Chondrocyte (in vitro differentiated cells): ENCODE data around the gene CEP83. TPM values are rescaled to one million over a fixed set of nuclear protein-coding genes. Genes with fewer than 3 reads are reported as not detected.
A peak's percentile ranks its signal among the peaks of the same experiment; 100 is the strongest.

Experiments used
- DNase-seq: peaks from one replicate; pipeline ENCODE4 v3.0.0; 2021; ENCODE audit warnings: mixed read lengths, low spot score
- H3K27ac Mint-ChIP-seq: one replicate; pipeline ENCODE4 v1.8.0; 2021; ENCODE audit warnings: mild to moderate bottlenecking, moderate library complexity, mixed read lengths; ENCODE audit not compliant: unreplicated experiment
- H3K27me3 Mint-ChIP-seq: 2 replicates; pipeline ENCODE4 v1.8.0; 2021; ENCODE audit warnings: low read depth, mixed read lengths
- H3K36me3 Mint-ChIP-seq: 2 replicates; pipeline ENCODE4 v1.8.0; 2021; ENCODE audit warnings: low read depth, mixed read lengths
- H3K4me1 Mint-ChIP-seq: 2 replicates; pipeline ENCODE4 v1.8.0; 2021; ENCODE audit warnings: low read depth, mild to moderate bottlenecking, mixed read lengths
- H3K4me3 Mint-ChIP-seq: one replicate; pipeline ENCODE4 v1.8.0; 2021; ENCODE audit warnings: mild to moderate bottlenecking, moderate library complexity, mixed read lengths; ENCODE audit not compliant: unreplicated experiment
- H3K9me3 Mint-ChIP-seq: 2 replicates; pipeline ENCODE4 v1.8.0; 2021; ENCODE audit warnings: low read depth, mixed read lengths
- CTCF ChIP-seq: fragments of 200-600 bp; sonication (generic); IDR thresholded peaks from 2 replicates; pipeline ENCODE4 v1.5.0; 2021; ENCODE audit warnings: antibody characterized with exemption, mild to moderate bottlenecking, moderate library complexity
- total RNA-seq: library from RNA; stranded (reverse); gene quantifications from 3 replicates; pipeline ENCODE4 v1.2.1, GENCODE V29; 2021

The CEP83 gene
- total RNA-seq, 1 donor from 2014 or later, result 8.0 TPM

GRCh38 chr12:94265539-94265938 is 194.1 kb downstream of the CEP83 start:
- Mint-ChIP-seq H3K27me3 (no peaks in the 10 kb centered on the region), H3K9me3 (no peaks in the 10 kb centered on the region), H3K4me1 (peaks cover 55% of the 10 kb centered on the region), H3K4me3 (no peak overlapping the region), H3K36me3 (no peaks in the 10 kb centered on the region), H3K27ac (no peak overlapping the region)
- no peak for TF ChIP-seq CTCF
- no peak for DNase-seq

GRCh38 chr12:94264736-94265485 is 194.8 kb downstream of the CEP83 start:
- peaks cover 55% of the 10 kb centered on the region for H3K4me1 Mint-ChIP-seq
- no peaks in the 10 kb centered on the region for H3K9me3 Mint-ChIP-seq
- TF ChIP-seq CTCF, result no peak
- H3K27me3 Mint-ChIP-seq, result no peaks in the 10 kb centered on the region
- H3K4me3 Mint-ChIP-seq, result no peak overlapping the region
- H3K36me3 Mint-ChIP-seq, result no peaks in the 10 kb centered on the region
- no peak overlapping the region for H3K27ac Mint-ChIP-seq
- no peak for DNase-seq

- Mint-ChIP-seq H3K27me3 (no peaks in the 10 kb centered on the region), H3K9me3 (no peaks in the 10 kb centered on the region), H3K36me3 (no peaks in the 10 kb centered on the region), H3K4me3 (no peak overlapping the region), H3K4me1 (peaks cover 55% of the 10 kb centered on the region), H3K27ac (peak overlapping the region; percentile 69)
- no peak for DNase-seq
- no peak for TF ChIP-seq CTCF
Measured at GRCh38 chr12:94263905-94264561, 195.6 kb downstream of the CEP83 start.

GRCh38 chr12:94263011-94263811 is 196.5 kb downstream of the CEP83 start:
- DNase-seq, result no peak
- no peaks in the 10 kb centered on the region for H3K27me3 Mint-ChIP-seq
- H3K27ac Mint-ChIP-seq, result peak overlapping the region; percentile 90
- no peaks in the 10 kb centered on the region for H3K9me3 Mint-ChIP-seq
- H3K4me1 Mint-ChIP-seq, result peaks cover 53% of the 10 kb centered on the region
- no peak for TF ChIP-seq CTCF
- H3K4me3 Mint-ChIP-seq, result peak overlapping the region; percentile 67
- H3K36me3 Mint-ChIP-seq, result no peaks in the 10 kb centered on the region
